ENCODE measurements around the gene RIOX2. TPM values are rescaled to one million over a fixed set of nuclear protein-coding genes. Genes with fewer than 3 reads are reported as not detected.
A peak's percentile ranks its signal among the peaks of the same experiment; 100 is the strongest.

The RIOX2 gene
- total and polyA plus RNA-seq, 2 of the 8 experiments (the other 6 are each of a cell fraction or from before 2014, with no cell fraction given) = 3.8 to 16.4 TPM

- ChIA-PET POLR2A (ENCODE audit: partially characterized antibody) (interaction anchor here (0.9 to 1.0 kb wide), 2 partner anchors 15 to 21 kb away, joined by 3 read pairs; no protein-coding TSS in a partner anchor), CTCF (ENCODE audit: partially characterized antibody) (interaction anchor here (0.6 to 1.2 kb wide), 5 partner anchors 27 to 273 kb away, joined by 3 read pairs; no protein-coding TSS in a partner anchor)
- Histone ChIP-seq H3K18ac (ENCODE audit: extremely low read depth, low read length) (no peak overlapping the region), H3K79me2 (ENCODE audit: control insufficient read depth in 1 of 2, insufficient read depth in 2 of 2, low read length in 2 of 2) (no peaks in the 10 kb centered on the region), H3K4me1 (replicated peaks in 1 of 4; ENCODE audit: control insufficient read depth in 3 of 4, insufficient read depth in 4 of 4, low read length in 3 of 4) (peaks cover 0 to 7% (median 3%) of the 10 kb centered on the region in 4 experiments; a peak in 2 of 7 replicates), H3K79me1 (ENCODE audit: low read depth, low read length) (no peaks in the 10 kb centered on the region), H2BK20ac (ENCODE audit: low read length) (no peak overlapping the region), H3K27ac (ENCODE audit: low read depth, low read length) (no peak overlapping the region), H3K9ac (replicated peaks in 1 of 4; ENCODE audit: extremely low read depth in 1 of 4, low read depth in 3 of 4, low read length in 3 of 4) (no peak overlapping the region), H2BK12ac (ENCODE audit: low read depth, low read length) (no peak overlapping the region), H2AFZ (ENCODE audit: low read length) (0 out of 2 replicates have a peak overlapping the region, but pooled peaks have one; percentile 55), H4K8ac (ENCODE audit: extremely low read depth, insufficient read depth, low read length) (no peak overlapping the region), H3K4me3 (ENCODE audit: extremely low read depth in 1 of 4, insufficient read depth in 2 of 4, low read depth in 3 of 4, low read length in 4 of 4) (no peak overlapping the region), H3K56ac (replicated peaks; ENCODE audit: insufficient read length, low read depth, low read length) (no peak overlapping the region), H3K36me3 (ENCODE audit: control insufficient read depth in 2 of 4, insufficient read depth in 4 of 4, low read length in 3 of 4) (no peaks in the 10 kb centered on the region), H3K23ac (ENCODE audit: insufficient read length) (no peak overlapping the region), H3K14ac (ENCODE audit: insufficient read length) (no peak overlapping the region), H2BK120ac (replicated peaks; ENCODE audit: low read depth, low read length) (no peak overlapping the region), H2BK5ac (ENCODE audit: low read depth, low read length) (no peak overlapping the region), H3K4ac (replicated peaks; ENCODE audit: insufficient read length, low read depth, low read length) (no peak overlapping the region), H2BK15ac (ENCODE audit: low read length) (no peak overlapping the region), H4K20me1 (replicated peaks in 1 of 2; ENCODE audit: control insufficient read depth in 1 of 2, insufficient read depth in 2 of 2, low read length in 2 of 2) (peaks cover 0 to 10% of the 10 kb centered on the region in 2 experiments), H3K9me3 (ENCODE audit: insufficient read depth in 2 of 2, low read depth in 1 of 2, low read length in 1 of 2) (no peaks in the 10 kb centered on the region), H3K23me2 (ENCODE audit: low read depth, low read length) (peaks cover 11% of the 10 kb centered on the region; the same call in 1 of the 2 replicates), H4K91ac (replicated peaks; ENCODE audit: insufficient read length, low read length) (no peak overlapping the region), H2AK5ac (ENCODE audit: low read depth, low read length) (no peak overlapping the region), H3K27me3 (replicated peaks in 1 of 4; ENCODE audit: control insufficient read depth in 3 of 4, extremely low read depth in 1 of 4, insufficient read depth in 3 of 4, low read length in 3 of 4) (no peaks in the 10 kb centered on the region), H4K5ac (ENCODE audit: insufficient read length, low read depth, low read length) (no peak overlapping the region), H3K4me2 (ENCODE audit: insufficient read depth in 1 of 2, low read depth in 2 of 2, low read length in 2 of 2) (peak overlapping the region; percentile 2 to 22; a peak in 1 of 4 replicates)
- FAIRE-seq (no peak), DNase-seq (ENCODE audit: low read depth in 1 of 2, low spot score in 2 of 2) (no peak)
- 83% methylated on average over 2 of the region's 2 CpGs; no CpG with 5 or more reads in 1 of the 2 experiments for WGBS, 2 experiments (ENCODE audit: extremely low coverage in 1 of 2, insufficient coverage in 1 of 2, insufficient read length in 1 of 2, insufficient replicate concordance in 2 of 2, low coverage in 1 of 2, low lambda C conversion rate in 2 of 2, missing lambda C conversion rate in 1 of 2)
- TF ChIP-seq NRF1 (IDR thresholded peaks at IDR 0.05; ENCODE audit: low read depth, low read length) (no peak), RFX5 (IDR thresholded peaks at IDR 0.05; ENCODE audit: borderline replicate concordance, low read depth, low read length) (no peak), CBX5 (IDR thresholded peaks at IDR 0.05; ENCODE audit: low read depth, low read length) (no peak), TCF12 (IDR thresholded peaks at IDR 0.05; ENCODE audit: low read depth, low read length) (no peak), KDM1A (IDR thresholded peaks at IDR 0.05; ENCODE audit: borderline replicate concordance, low read length) (no peak), FOSL1 (IDR thresholded peaks at IDR 0.05; ENCODE audit: insufficient read depth, low read depth, low read length) (no peak), ASH2L (IDR thresholded peaks at IDR 0.05; ENCODE audit: low read length) (no peak), E2F6 (IDR thresholded peaks at IDR 0.05) (no peak), GTF2F1 (IDR thresholded peaks at IDR 0.05; ENCODE audit: borderline replicate concordance, low read depth, low read length) (no peak), ATF3 (IDR thresholded peaks at IDR 0.05; ENCODE audit: insufficient read depth, low read depth, low read length) (no peak), POU5F1 (IDR thresholded peaks at IDR 0.05; ENCODE audit: low read depth, low read length) (no peak), POLR2AphosphoS5 (IDR thresholded peaks at IDR 0.05; ENCODE audit: low read depth, low read length) (no peak)
Observed at GRCh38 chr3:97992547-97993173, 20.4 kb upstream of the RIOX2 start.
